COR-L47 (cell line): ENCODE results near the gene MAPK14.
A peak's percentile ranks its signal among the peaks of the same experiment; 100 is the strongest.

Experiments
- DNase-seq: peaks from one replicate; lab custom pipeline; 2025; lab: John Stamatoyannopoulos, UW

The MAPK14 gene

GRCh38 chr6:36138667-36139066, 111.1 kb downstream of the MAPK14 start:
- DNase-seq, result no peak

- DNase-seq, result peak; percentile 62
Observed at GRCh38 chr6:36139431-36139830, 111.8 kb downstream of the MAPK14 start.

GRCh38 chr6:36139991-36140710, 112.5 kb downstream of the MAPK14 start:
- DNase-seq, result no peak

- no peak for DNase-seq
Observed at GRCh38 chr6:36141091-36141490, 113.5 kb downstream of the MAPK14 start.

GRCh38 chr6:36141961-36142360, 114.4 kb downstream of the MAPK14 start:
- no peak for DNase-seq

GRCh38 chr6:36142971-36143838, 115.6 kb downstream of the MAPK14 start:
- DNase-seq, result no peak

GRCh38 chr6:36145495-36145894, 117.9 kb downstream of the MAPK14 start:
- no peak for DNase-seq

- no peak for DNase-seq
Observed at GRCh38 chr6:36147294-36147693, 119.7 kb downstream of the MAPK14 start.

- DNase-seq, result no peak
Observed at GRCh38 chr6:36149476-36149875, 121.9 kb downstream of the MAPK14 start.

- no peak for DNase-seq
Observed at GRCh38 chr6:36150283-36150682, 122.7 kb downstream of the MAPK14 start.

- DNase-seq, result no peak
Observed at GRCh38 chr6:36154286-36154685, 126.7 kb downstream of the MAPK14 start.

- no peak for DNase-seq
Observed at GRCh38 chr6:36155662-36156061, 128.1 kb downstream of the MAPK14 start.

GRCh38 chr6:36160147-36160760, 132.6 kb downstream of the MAPK14 start:
- DNase-seq, result no peak
